GM12892 (cell line): ENCODE results near the gene HECW1.

Source experiments
- DNase-seq: peaks from one replicate; pipeline ENCODE4 v3.0.0; 2011; ENCODE audit not compliant: insufficient read length
- FAIRE-seq: peaks from 2 replicates; lab custom pipeline; 2011; peaks lifted over from hg19 to GRCh38; lab: Jason Lieb, UNC
- POLR2A ChIP-seq: IDR thresholded peaks from 2 replicates; pipeline ENCODE4 v1.6.1; 2011; ENCODE audit warnings: low read depth, low read length, control low read depth
- POLR2AphosphoS5 ChIP-seq: IDR thresholded peaks from 2 replicates; pipeline ENCODE4 v1.6.1; 2011; ENCODE audit warnings: low read depth, low read length, control low read depth
- TAF1 ChIP-seq: IDR thresholded peaks from 2 replicates; pipeline ENCODE4 v1.6.1; 2011; ENCODE audit warnings: low read depth, mild to moderate bottlenecking, control low read depth, low read length, borderline replicate concordance

HECW1 gene

DNA sequence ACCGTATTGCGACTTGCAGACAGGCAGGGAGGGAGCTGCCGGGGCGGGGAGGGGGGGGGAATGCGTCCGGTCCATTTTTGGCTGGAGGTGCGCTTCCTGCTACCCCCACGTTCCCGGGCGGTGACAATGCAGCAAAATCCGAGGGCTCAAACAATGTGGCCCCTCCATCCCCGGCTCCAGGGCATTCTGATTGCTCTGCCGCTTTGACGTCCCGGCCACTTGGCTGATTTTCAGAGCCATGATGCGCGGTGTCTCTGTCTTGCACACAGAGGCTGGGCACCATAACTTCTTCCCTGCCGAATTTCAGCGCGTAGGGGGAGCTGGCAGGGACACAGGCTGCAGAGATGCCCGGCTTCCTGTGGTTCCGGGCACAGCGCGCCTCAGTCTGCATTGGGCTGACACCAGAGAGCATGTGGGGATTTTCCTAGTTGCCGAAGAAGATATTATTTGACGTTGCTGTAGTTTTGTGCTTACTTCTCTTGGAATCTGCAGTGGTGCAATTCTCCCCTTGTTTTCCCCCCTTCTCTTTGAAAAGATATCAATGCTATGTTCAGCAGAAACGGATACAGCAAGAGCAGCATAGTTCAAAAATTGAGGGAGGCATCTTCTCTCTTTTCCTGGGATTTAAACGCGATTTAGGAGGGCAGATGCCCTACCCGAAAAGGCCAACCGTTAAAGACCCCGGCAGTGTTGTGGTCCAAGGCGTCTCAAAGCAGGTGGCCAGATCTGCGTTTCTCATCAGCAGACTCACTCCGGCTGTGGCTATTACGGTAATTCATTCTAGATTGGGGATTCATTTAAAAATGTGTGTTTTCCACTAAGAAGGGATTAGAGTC is 1.4 kb downstream of the HECW1 start:
- DNase-seq (no peak), FAIRE-seq (no peak)
- TF ChIP-seq POLR2A (no peak), POLR2AphosphoS5 (no peak)

DNA sequence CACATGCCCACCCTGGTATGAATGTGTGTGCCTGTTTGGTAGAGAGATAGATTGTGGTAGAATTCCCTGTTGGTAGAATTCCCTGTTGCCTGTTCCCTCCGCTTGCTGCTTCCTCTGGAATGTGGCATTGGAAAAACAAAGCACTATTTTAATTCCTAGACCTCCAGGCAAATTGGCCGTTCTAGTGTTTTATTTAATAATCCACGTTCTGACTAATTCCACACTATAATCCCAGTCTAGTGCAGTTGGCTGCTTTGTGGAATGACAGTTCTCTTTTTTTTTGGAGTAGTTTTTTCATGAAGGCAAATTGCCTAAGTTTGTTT is 2.0 kb downstream of the HECW1 start:
- FAIRE-seq (no peak), DNase-seq (no peak)
- TF ChIP-seq TAF1: no peak
- no peak for TF ChIP-seq POLR2AphosphoS5
- no peak for TF ChIP-seq POLR2A

DNA sequence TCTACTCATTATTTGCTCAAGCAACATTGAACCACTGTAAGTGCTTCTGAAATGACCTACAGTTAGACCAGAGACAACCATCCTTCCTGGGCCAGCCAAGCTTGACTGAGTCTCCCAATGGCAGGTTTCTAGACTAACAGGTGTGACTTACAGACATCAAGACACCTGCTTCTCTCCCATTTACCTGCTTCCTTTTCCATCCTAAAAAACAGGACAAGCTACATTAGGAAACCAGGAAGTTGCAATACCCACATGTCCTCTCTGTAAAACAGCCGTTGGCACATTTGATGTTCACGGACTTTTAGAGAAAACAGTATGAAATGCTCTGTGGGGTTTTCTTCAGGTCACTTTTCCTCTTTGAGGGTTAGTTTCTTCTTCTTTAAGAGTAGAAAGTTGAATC is 4.0 kb downstream of the HECW1 start:
- no peak for FAIRE-seq
- no peak for DNase-seq
- TF ChIP-seq TAF1 (no peak), POLR2AphosphoS5 (no peak), POLR2A (no peak)

DNA sequence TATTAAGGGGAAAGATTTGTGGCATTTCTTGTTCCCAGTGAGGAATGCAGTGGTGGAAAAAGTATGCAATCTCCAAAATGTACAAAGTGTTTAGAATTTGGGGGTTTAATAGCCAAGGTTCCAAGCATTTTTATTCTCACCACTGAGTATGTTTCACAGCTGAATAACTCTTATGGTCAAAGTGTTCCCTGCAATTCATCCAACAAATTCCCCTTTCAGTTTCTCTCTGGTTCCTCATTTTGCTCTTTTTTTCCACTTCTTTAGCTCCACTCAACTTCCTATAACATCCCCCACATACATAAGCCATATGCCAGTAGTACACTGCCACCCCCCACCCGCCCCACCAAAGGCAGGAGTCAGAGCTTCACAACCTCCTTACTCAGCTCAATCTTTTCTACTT is 4.6 kb downstream of the HECW1 start:
- FAIRE-seq (no peak), DNase-seq (no peak)
- no peak for TF ChIP-seq POLR2A
- TF ChIP-seq TAF1: no peak
- no peak for TF ChIP-seq POLR2AphosphoS5

DNA sequence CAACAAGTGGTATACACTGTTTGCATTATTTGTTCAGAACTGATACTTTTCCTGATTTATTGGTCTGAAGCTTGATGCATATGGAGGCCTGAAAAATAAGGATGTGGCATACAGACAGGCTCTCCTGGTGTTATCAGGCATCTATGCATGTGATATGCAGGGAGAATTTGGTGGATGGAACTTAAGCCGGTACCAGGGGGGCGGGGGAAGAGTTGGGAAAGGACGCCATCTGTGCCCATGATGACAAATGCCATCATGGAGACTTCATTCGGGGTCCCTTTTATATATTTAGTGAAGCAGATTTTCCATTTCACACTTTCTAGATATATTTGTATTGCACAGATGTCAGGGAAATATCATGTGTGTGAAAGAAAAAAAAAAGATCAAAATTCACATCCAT is 5.4 kb downstream of the HECW1 start:
- no peak for FAIRE-seq
- no peak for DNase-seq
- no peak for TF ChIP-seq POLR2A
- no peak for TF ChIP-seq POLR2AphosphoS5
- no peak for TF ChIP-seq TAF1

DNA sequence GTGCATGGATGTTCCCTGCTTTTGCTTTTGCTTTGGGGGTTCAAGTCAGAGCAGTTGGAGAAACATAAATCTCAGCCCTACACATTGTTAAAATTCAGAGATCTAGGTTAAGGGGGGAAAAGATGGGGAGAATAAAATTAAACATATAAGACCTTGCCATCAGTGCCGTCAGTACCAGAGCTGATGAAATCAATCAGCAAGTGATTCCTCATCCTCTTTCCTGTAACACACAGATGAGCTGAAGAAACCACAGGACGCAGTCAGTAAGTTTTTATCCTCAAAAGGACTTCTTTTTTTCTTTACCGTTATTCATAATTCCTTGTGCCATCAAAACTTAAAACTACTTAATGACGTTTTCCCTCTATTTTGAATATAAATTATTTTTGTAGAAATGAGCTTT is 5.9 kb downstream of the HECW1 start:
- no peak for FAIRE-seq
- TF ChIP-seq TAF1: no peak
- TF ChIP-seq POLR2AphosphoS5: no peak
- TF ChIP-seq POLR2A: no peak
- no peak for DNase-seq

DNA sequence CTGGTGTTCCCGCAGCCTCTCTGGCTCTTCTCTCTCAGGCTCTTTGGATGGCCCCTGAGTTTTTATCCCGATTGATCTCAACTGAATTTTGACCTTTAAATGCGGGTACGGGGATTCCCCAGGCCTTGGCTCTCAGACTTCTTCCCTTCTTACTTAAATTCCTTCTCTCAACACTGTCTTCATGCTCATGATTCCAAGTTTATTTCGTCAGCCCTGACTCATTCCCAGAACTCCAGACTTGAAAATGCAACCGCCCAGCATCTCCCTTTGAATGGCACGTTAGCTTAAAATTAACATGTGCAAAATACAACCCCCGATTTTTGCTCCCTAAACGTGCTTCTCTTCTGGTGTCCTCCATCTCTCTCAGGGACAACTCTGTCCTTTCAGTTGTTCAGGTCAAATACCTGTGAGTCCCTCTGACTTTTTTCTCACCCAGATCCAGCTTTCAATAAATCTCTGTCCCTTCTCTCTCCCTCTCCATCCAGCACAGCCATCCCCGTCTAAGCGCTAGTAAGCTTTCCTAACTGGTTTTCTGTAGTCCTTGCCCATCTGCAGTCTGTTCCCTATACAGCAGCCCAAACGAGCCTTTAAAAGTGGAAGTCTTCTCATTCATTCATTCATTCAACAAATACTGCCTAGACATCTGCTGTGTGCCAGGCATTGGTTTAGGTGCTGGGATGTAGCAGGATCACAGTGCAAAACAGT is 7.1 kb downstream of the HECW1 start:
- FAIRE-seq: no peak
- no peak for TF ChIP-seq TAF1
- TF ChIP-seq POLR2AphosphoS5: no peak
- no peak for TF ChIP-seq POLR2A
- DNase-seq: no peak

DNA sequence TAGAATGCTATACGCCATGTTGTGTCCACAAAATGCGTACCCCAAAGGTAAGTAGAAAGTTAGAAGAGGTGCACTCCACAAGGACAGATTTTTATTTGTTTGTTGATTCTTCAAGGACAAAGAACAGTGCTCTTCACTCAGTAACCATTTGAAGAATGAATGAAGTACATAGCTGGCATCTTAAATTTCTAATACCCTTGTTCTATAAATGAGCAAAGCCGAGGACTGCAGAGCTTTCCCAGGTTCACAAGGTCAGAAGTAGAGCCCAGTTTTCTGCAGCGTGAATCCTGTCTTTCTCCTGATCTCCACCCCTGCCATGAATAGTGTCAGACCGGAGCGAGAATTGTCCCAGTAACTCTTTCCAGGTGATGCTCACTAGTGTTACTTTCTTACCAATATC is 9.5 kb downstream of the HECW1 start:
- FAIRE-seq: no peak
- TF ChIP-seq POLR2AphosphoS5: no peak
- TF ChIP-seq POLR2A: no peak
- TF ChIP-seq TAF1: no peak
- no peak for DNase-seq

DNA sequence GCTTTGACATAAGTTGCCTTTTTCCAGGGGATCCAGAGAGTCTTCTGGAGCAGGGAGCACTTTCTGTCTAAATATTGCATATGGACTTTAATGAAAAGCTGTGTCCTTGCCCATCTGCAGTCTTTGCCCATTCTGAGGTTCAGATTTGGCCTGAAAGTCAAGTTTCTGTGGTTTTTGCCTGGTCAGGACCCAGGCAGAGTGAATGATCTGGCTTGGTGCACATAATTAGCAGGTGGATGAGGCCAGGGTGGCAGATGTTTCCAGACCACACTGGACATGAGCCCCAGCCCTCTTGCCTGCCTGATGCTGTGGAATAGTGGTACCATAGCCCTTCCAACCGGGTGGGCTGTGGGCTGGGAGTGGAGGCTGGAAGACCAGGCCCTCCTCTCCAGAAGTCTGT is 11.0 kb downstream of the HECW1 start:
- FAIRE-seq (no peak), DNase-seq (no peak)
- TF ChIP-seq POLR2A: no peak
- no peak for TF ChIP-seq POLR2AphosphoS5
- no peak for TF ChIP-seq TAF1

DNA sequence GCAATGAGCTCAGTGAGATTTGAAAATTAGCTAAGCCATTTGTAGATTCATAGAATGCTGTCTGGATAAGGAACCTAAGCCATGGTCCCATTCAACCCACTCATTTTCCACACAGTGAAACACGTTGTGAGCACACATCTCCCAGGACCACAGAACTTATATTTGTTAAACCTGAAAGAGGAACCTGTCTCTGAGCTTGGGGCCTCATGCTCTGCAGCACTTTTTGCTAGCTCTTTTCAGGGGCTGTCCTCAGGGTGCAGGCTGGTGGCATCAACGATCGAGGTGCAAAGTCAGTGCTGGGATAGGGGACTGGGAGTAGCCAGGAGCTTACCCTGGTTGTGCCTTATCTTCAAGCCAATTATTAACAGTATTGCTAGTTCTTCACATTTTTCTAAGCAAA is 11.9 kb downstream of the HECW1 start:
- DNase-seq (no peak), FAIRE-seq (no peak)
- TF ChIP-seq TAF1 (no peak), POLR2AphosphoS5 (no peak), POLR2A (no peak)

DNA sequence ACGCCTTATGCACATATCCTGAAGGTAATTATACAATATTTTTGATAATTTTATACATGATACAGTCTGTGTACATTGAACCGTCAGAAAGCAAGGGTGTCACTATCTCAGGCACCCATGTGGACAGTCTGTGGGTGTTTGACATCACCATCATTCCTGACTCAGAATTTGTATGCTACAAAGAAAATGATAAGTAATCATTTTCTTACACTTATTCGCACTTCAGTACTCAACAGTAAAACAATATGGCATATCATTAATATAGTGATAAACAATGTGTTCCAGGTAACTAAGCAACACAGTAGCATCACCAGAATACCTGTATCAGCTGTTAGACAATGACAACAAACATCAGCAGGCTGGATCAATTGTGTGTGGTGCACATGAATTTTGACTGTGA is 17.9 kb downstream of the HECW1 start:
- FAIRE-seq: no peak
- TF ChIP-seq POLR2A: no peak
- TF ChIP-seq TAF1: no peak
- no peak for DNase-seq

DNA sequence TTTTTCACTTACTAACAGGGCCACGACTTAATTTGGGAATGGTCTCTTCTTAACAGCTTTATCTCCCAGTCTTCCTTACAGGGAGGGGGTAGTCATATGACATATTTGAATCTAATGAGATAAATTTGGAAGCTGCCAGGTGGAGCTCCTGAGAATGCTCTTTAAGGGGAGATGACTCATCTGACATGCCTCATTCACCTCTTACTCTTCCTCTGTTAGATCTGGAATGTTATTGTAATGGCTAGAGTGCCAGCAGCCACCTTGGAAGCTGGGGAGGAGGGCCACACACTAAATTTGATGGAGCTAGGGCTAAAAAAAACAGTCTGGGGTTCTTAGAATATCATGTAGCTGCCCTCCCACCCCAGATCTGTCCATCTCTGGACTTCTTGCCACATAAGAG is 22.7 kb downstream of the HECW1 start:
- no peak for FAIRE-seq
- DNase-seq: no peak
- TF ChIP-seq POLR2A (no peak), TAF1 (no peak), POLR2AphosphoS5 (no peak)
